HG02973 (cell line): ENCODE results near the gene TEX29.

Experiments
- ATAC-seq: cut with Tn5 transposase; IDR thresholded peaks from one replicate; pipeline ENCODE4 v1.9.1; 2021; ENCODE audit warnings: moderate library complexity; ENCODE audit not compliant: unreplicated experiment

The TEX29 gene

DNA sequence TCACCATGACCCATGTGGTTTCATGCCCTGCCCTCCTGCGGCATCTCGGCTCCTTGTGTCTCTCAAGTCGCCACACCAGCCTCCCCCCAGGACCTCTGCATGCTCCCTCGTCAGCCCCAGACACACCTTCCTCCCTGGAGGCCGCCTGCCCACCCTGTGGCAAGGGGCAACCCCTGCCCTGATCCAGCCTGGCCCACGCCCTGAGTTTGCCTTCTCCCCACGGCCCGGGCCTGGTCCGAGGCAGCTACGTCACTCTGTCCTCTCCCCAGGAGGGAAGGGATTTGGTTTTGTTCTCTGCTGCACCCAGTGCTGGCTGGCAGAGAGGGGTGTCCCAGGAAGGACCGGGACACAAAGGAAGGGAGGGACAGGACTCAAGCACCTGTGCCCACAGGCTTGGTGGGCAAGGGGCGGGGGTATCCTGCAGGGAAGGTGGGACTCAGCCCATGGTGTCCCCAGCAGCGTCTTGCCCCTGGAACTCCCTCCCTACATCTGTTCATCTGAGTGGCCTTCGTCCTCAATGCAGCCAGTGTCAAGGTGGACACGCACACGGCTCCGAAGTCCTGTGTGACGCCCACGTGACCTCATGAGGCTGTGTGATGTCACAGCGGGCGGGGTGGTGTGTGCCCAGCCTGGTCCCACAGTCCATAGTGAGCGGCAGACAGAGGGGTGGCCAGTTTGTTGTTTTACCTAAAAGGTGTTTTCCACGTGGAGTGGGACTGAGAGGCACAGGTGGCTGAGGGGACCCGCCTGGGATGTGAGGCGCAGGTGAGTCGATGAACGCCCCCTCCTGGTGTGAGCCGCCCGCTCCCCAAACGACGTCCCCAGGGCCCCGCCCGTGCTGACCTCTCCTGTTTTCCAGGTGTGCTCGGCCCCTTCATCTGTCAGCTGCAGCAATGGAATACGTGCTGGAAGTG is at the start of gene TEX29:
TSS of gene TEX29 (plus strand) at position 645 of the 914 bp plus-strand sequence. CDS start at position 894, 249 bp downstream.
- no peak for ATAC-seq

DNA sequence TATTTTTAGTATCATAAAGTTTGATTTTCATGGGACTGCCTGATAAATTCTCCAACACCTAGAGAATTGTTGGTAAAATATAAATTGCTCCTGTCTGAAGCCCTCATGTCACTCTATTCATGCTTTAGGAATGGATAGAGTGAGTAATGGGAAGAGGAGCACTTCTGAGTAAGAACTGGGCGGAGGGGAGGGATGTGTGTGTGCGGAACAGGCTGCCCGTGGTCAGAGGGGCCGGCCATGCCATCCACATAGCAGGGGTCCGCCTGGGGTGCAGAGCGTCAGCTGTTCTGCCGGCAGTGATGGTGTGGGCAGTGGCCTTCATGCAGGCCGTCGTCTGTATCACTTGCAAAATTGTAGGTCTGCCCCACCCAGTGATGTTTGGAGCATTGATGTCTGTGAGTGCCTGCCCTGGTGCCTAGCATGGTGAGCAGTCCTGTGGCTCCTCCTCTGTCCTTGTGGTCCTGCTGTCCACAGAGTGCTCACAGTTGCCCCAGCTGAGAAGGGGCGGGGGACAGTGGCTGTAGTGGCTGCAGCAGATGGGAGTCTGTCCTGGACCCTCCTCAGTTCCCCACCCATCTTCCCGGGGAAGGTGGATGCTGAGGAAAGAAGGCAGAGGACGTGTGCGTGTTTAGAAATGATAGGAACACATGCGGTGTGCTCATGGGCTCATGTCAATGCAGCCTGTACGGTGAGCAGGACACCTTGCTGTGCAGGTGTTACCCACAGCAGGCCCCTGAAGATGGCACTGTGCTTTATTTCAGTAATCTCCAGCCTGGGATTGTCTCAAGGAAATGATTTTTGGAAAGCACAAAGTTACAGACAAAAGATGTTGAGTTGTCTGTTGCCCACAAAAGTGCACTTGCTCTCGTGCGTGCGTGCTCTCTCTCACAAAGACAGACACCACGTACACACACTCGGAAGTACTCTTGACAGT is 49.4 kb upstream of the TEX29 start:
- ATAC-seq: no peak

DNA sequence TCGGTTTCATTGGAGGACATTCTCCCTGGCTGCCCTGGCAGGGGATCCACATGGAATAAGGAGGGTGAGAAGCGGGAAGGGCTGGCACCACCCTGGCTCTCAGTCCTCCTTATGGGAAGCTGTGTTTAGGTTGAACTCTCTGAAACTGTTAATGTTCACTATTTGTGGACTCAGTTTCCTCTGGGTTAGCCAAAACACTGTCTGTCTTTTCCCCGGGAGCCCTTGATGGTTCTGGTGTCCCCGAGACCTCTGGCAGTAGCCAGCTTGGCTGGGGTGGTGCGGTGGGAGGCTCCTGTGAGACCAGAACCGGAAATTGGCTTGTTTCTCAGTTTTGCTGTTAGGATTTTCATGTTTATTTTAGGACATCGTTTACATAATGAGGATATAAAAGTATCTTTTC is 48.3 kb upstream of the TEX29 start:
- ATAC-seq: no peak

DNA sequence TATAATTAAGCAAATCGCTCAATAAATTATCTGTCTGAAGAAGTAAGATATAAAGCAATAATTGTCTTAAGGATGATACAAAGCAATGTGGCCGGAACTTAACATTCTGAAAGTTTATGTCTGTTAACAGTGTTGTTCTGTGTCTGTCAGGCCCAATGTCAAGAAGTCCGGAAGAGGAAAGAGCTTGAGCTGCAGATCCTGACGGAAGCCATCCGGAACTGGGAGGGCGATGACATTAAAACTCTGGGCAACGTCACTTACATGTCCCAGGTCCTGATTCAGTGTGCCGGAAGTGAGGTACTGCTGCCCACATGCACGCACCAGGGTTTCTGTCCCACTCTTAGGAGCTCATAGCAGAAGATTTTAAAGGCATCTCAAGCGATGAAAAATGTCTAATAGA is 45.1 kb upstream of the TEX29 start:
- ATAC-seq: no peak

DNA sequence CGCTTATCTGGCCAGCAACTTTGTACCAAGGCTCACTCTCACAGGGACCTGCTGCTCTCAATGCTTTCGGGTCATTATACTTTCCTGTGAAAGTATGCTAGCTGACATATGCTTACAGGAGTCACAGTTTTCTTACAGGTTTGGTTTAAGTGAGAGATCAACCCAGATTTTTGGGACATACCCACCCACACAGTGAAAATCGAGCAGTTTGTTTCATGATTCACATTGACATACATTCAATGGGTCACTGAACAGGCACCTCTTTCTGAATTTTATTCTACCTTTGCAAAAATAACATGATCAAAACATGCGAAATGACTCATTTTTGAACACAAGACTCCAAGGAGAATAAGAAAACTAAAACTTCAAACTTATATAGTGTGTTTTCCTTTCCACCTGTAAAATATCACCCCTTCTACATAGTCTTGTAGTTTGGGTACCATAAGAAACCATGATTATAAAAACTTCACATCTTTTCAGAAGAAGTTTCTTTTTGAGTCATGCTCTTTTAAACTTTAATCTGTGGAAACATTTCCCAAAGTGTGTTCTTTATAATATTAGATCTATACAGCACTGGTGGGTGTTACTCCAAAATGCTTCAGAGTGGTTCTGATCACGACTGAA is 44.3 kb upstream of the TEX29 start:
- no peak for ATAC-seq

DNA sequence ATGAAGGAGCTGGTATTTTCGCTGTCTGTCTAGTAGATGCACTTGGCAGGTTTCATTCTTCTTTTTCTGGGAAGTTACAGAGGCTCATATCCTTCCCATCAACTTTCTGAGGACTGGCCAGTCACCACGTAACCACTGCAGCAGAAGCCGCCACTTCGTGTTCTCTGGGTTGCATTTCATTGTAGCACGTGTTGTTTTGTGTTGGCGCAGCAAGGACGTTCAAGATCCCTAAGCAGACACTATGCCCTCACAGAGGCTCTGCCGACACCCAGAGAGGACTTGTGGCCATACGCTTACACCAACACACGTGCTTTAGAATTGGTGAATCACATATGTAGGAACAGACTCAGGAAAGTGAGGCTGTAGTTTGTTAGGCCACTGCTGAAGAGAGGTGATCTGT is 42.2 kb upstream of the TEX29 start:
- no peak for ATAC-seq

DNA sequence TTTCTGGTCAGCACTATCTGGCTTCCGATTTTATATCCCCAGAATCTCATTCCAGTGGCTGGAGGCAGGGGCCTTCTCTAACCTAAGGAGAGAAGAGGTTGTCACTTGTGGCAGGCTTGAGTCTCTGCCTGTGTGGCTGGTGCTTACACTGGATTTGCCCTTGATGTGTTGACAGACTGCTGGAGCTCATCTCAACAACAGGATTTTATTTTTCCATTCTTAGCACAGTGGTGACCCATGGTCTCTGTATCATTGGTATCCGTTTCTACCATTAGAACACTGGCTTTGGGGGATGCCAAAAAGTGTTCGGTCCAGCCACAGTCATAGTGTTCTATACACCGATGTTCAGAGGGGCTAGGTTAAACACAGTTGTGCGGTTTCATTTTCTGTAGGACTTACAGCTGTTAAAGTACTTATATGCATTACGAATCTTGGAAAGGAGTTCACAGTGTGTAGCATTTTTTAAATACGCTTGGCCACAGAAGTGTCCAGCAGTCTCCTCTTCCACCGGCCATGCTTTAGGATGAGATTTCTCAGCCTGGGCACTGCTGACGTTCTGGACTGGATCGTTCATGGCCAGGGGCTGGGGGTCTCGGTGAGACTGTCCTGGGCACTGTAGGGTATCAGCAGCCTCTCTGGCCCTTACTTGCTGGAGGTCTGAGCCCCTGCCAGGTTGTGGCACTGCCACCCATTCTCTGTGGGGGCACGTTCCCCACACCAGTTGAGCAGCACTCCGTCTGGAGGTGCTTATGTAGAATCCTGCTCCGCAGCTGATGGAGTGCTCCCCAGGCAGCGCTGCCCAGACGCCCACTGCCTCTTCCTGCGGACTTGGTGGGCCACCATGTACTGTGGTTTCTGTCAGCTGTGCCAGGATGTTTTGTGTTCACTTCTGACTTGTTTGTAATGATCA is 41.4 kb upstream of the TEX29 start:
- no peak for ATAC-seq

DNA sequence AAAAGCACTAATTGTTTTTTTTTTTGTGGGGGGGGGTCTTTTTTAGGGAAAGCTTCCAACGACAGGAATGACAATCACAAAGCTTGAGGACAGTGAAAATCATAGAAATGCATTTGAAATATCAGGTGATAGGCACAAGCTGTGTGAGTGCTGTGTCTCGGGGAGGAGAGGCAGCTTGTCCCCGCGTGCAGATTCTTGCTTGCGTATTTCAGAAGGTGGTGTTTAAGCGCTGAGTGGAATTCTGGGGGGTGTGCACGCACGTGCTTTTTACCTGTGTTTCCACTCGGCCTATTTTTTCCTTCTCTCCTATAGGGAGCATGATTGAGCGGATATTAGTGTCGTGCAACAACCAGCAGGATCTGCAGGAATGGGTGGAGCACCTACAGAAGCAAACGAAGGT is 40.2 kb upstream of the TEX29 start:
- ATAC-seq: no peak

GRCh38 chr13:111280681-111281585 is 39.5 kb upstream of the TEX29 start:
- ATAC-seq: no peak

GRCh38 chr13:111281751-111282311 is 38.6 kb upstream of the TEX29 start:
- no peak for ATAC-seq

GRCh38 chr13:111282425-111282824 is 38.0 kb upstream of the TEX29 start:
- ATAC-seq: no peak

- ATAC-seq: no peak
Measured at GRCh38 chr13:111282997-111283396, 37.4 kb upstream of the TEX29 start.

- ATAC-seq: no peak
Measured at GRCh38 chr13:111283457-111283856, 37.0 kb upstream of the TEX29 start.

GRCh38 chr13:111283991-111284390 is 36.5 kb upstream of the TEX29 start:
- ATAC-seq: no peak

- no peak for ATAC-seq
Measured at GRCh38 chr13:111284565-111284964, 35.9 kb upstream of the TEX29 start.

DNA sequence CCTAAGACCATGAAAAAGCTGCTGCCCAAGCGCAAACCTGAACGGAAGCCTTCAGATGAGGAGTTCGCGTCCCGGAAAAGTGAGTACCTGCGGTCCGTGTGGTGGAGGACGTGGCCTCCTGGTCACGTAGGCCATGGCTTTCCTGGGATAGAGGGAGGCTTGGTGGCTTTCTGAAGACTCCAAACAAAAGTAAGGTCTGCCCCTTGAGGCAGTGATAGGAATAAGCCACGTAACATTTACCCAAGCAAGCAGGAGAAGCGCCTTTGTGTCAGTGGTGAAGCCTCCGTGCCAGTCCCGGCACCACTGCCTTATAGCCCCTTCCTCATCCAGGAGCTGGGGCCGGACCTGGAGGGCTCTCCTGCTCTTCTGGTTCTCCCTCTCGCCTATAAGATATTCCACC is 34.3 kb upstream of the TEX29 start:
- no peak for ATAC-seq

- ATAC-seq: no peak
Measured at GRCh38 chr13:111286749-111287148, 33.7 kb upstream of the TEX29 start.

GRCh38 chr13:111287201-111287600 is 33.2 kb upstream of the TEX29 start:
- no peak for ATAC-seq

- ATAC-seq: no peak
Measured at GRCh38 chr13:111288276-111288675, 32.2 kb upstream of the TEX29 start.
